Lung (tissue), 12 donors: ENCODE results near the gene RIOX2. TPM values are rescaled to one million over a fixed set of nuclear protein-coding genes. Genes with fewer than 3 reads are reported as not detected.

ENCODE experiments used
- ATAC-seq: fragments of 200-7000 bp; cut with Tn5 transposase; one replicate; pipeline ENCODE4 v1.9.1; 2020; ENCODE audit warnings: moderate number of reproducible peaks; ENCODE audit not compliant: insufficient read depth, low FRiP score
- DNase-seq, 3 donors: peaks; one replicate each; pipeline ENCODE4 v3.0.0-alpha.2; 2013 to 2017
- H3K27ac ChIP-seq, 2 donors: one replicate each; pipeline ENCODE4 v1.5.1; 2013; ENCODE audit warnings: mild to moderate bottlenecking in 2 of 2, moderate library complexity in 2 of 2, control low read depth in 1 of 2, inconsistent platforms in 1 of 2, low read depth in 1 of 2, low read length in 1 of 2
- H3K27me3 ChIP-seq, 3 donors: one replicate each; pipeline ENCODE4 v1.5.1; 2013; ENCODE audit warnings: low read length in 2 of 3; ENCODE audit not compliant: control insufficient read depth in 3 of 3, insufficient read depth in 3 of 3
- H3K36me3 ChIP-seq, 4 donors: one replicate each; pipeline ENCODE4 v1.5.1; 2013; ENCODE audit warnings: low read length in 4 of 4, mild to moderate bottlenecking in 1 of 4, moderate library complexity in 1 of 4; ENCODE audit not compliant: control insufficient read depth in 4 of 4, insufficient read depth in 4 of 4
- H3K4me1 ChIP-seq, 5 donors: one replicate each; pipeline ENCODE4 v1.5.1; 2013; ENCODE audit warnings: low read length in 5 of 5, mild to moderate bottlenecking in 2 of 5, moderate library complexity in 1 of 5; ENCODE audit not compliant: control insufficient read depth in 5 of 5, insufficient read depth in 5 of 5
- H3K4me3 ChIP-seq: one replicate; pipeline ENCODE4 v1.5.1; 2013; ENCODE audit warnings: mild to moderate bottlenecking, control low read depth, moderate library complexity
- H3K9ac ChIP-seq, 2 donors: one replicate each; pipeline ENCODE4 v1.5.1; 2013; ENCODE audit warnings: low read length in 2 of 2, control low read depth in 1 of 2; ENCODE audit not compliant: insufficient read depth in 1 of 2
- H3K9me3 ChIP-seq, 4 donors: one replicate each; pipeline ENCODE4 v1.5.1; 2013; ENCODE audit warnings: low read length in 3 of 4, mild to moderate bottlenecking in 1 of 4, moderate library complexity in 1 of 4; ENCODE audit not compliant: control insufficient read depth in 4 of 4, insufficient read depth in 3 of 4
- WGBS, 2 donors: extraction: QIAGEN DNeasy Blood & Tissue Kit; methylation state at CpG; one replicate each; pipeline ENCODE4 v1.1.7; 2013; 5-methylcytosine and 5-hydroxymethylcytosine counted together
- polyA plus RNA-seq, 2 donors: library from polyadenylated mRNA; stranded (reverse); fragments of 200-250 nt; gene quantifications; one replicate each; pipeline ENCODE4 v1.2.1, GENCODE V29; 2013
- total RNA-seq, 2 donors: library from RNA; depleted of rRNA in 1 of 2; stranded (reverse); fragments of >200 nt in 1 of 2; gene quantifications; one replicate each; pipeline ENCODE4 v1.2.1, GENCODE V29; 2014 to 2021
- TF ChIP-seq, protein P1 (sequence below): IDR thresholded peaks from 2 replicates; pipeline ENCODE4 v1.5.1; 2012; ENCODE audit warnings: mild to moderate bottlenecking; ENCODE audit errors: control extremely low read depth, extremely low read depth
- donor health status: control.
- donor health status: control.
- donor health status: Bipolar disorder and iron deficiency.
- donor health status: healthy.
- donor health status: DM: yes; HTN: yes; CAD: no.

RIOX2 gene
- total and polyA plus RNA-seq, 4 donors: 16.3 to 41.3 (median 22.2) TPM

DNA sequence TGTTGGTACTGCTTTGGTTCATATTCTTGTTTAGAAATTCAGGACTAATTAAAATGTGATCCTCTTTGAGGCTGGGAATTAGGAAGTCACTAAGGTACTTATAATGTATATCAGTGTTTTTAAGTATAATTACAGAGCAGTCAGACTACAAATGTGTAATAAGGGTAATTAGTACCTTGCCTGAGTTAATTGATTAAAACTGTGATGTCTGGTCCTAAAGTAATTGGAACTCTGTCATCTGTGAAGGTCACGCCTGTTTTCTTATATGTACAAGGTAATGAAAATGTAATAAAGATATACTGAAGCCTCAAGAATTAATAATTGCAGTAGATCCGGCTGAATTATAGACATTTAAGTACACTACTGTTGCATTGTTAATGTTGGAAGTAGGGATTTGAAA is 32.8 kb downstream of the RIOX2 start:
- H3K4me1 ChIP-seq: no peaks in the 10 kb centered on the region
- H3K27me3 ChIP-seq: no peaks in the 10 kb centered on the region
- TF ChIP-seq, protein P1, sequence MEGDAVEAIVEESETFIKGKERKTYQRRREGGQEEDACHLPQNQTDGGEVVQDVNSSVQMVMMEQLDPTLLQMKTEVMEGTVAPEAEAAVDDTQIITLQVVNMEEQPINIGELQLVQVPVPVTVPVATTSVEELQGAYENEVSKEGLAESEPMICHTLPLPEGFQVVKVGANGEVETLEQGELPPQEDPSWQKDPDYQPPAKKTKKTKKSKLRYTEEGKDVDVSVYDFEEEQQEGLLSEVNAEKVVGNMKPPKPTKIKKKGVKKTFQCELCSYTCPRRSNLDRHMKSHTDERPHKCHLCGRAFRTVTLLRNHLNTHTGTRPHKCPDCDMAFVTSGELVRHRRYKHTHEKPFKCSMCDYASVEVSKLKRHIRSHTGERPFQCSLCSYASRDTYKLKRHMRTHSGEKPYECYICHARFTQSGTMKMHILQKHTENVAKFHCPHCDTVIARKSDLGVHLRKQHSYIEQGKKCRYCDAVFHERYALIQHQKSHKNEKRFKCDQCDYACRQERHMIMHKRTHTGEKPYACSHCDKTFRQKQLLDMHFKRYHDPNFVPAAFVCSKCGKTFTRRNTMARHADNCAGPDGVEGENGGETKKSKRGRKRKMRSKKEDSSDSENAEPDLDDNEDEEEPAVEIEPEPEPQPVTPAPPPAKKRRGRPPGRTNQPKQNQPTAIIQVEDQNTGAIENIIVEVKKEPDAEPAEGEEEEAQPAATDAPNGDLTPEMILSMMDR: no peak
- no peaks in the 10 kb centered on the region for H3K9me3 ChIP-seq
- 93 to 96% methylated on average over 2 of the region's 2 CpGs for WGBS, 2 donors
- peaks cover 14 to 55% (median 36%) of the 10 kb centered on the region in 4 donors for H3K36me3 ChIP-seq
- DNase-seq (no peak), ATAC-seq (no peak)
- no peak overlapping the region for H3K27ac ChIP-seq
- H3K9ac ChIP-seq: no peak overlapping the region
- no peak overlapping the region for H3K4me3 ChIP-seq

DNA sequence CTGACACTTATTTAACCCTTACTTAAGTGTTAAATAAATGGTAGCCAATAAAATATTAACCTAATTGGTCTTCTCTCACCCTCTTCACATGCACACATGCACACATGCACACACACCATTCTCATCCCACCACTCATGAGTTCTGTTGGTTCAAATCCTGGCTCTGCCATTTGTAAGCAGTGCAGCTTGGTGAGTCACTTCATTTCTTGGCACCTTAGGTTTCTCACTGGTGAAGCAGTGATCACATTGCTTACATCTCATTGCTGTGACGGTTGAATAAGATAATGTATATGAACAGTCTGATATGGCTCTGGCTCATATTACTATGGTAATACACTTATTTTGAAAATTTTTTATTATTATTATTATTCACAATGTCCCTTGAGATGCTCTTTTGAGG is 33.8 kb downstream of the RIOX2 start:
- no peak for ATAC-seq
- Histone ChIP-seq H3K4me3 (no peak overlapping the region), H3K27ac (no peak overlapping the region), H3K9me3 (no peaks in the 10 kb centered on the region), H3K27me3 (no peaks in the 10 kb centered on the region), H3K9ac (no peak overlapping the region), H3K36me3 (peaks cover 21 to 55% (median 43%) of the 10 kb centered on the region in 4 donors), H3K4me1 (no peaks in the 10 kb centered on the region)
- TF ChIP-seq, protein P1: no peak
- DNase-seq: no peak
- 97 to 100% methylated on average over 1 of the region's 1 CpG for WGBS, 2 donors

DNA sequence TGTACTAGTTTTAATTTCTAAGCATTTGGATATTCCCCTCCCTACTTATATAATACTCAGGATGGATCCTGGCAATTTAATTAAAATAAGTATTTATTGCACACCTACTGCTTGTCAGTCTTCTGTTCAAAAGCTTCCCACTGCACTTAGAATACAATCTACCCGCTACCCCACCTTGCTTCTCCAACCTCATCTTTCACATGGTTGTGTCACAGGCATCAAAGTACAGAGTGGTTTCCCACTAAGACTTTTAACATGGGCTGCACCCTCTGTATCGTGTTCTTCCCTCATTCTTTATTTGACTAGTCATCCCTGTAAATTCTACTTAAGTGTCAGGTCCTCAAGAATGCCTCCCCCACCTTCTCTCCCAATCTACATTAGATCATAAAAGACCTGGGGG is 35.0 kb downstream of the RIOX2 start:
- no peak for ATAC-seq
- Histone ChIP-seq H3K27ac (no peak overlapping the region), H3K9me3 (no peaks in the 10 kb centered on the region), H3K27me3 (no peaks in the 10 kb centered on the region), H3K36me3 (peaks cover 21 to 58% (median 35%) of the 10 kb centered on the region in 4 donors), H3K4me3 (no peak overlapping the region), H3K4me1 (no peaks in the 10 kb centered on the region), H3K9ac (no peak overlapping the region)
- TF ChIP-seq, protein P1: no peak
- 93% methylated on average over 2 of the region's 2 CpGs for WGBS, 2 donors
- no peak for DNase-seq

DNA sequence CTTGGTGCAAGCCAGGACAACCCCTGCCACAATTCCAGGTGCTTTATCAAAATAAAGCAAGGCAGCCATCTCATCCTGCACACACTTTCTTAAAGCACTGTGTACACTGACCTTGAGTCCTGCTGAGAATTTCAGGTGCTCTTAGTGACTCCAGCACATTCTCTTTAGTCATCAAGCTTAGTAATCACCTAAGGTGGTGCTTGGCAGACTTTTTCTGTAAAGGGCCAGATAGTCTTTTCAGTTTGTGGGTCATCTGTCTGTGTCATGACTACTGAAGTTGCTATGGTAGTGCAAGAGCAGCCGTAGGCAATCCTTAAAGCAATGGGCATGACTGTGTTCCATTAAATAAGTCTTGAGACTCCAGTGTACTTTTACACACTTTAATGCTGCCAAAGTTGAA is 36.4 kb downstream of the RIOX2 start:
- no peak for DNase-seq
- Histone ChIP-seq H3K36me3 (peaks cover 22 to 55% (median 32%) of the 10 kb centered on the region in 4 donors), H3K9me3 (no peaks in the 10 kb centered on the region), H3K9ac (no peak overlapping the region), H3K27me3 (no peaks in the 10 kb centered on the region), H3K4me3 (no peak overlapping the region), H3K4me1 (peaks cover 0 to 5% (median 0%) of the 10 kb centered on the region in 5 donors), H3K27ac (no peak overlapping the region)
- WGBS, 2 donors: 96 to 97% methylated on average over 1 of the region's 1 CpG
- TF ChIP-seq, protein P1: no peak
- no peak for ATAC-seq
